Body of pancreas (tissue), 4 donors: ENCODE results near the gene EZH2.

Experiments
- POLR2A ChIP-seq, 3 donors: fragments of 450-650 bp; IDR thresholded peaks; one replicate each; pipeline ENCODE4 v1.6.1; 2016; ENCODE audit warnings: antibody characterized with exemption in 3 of 3, mild to moderate bottlenecking in 2 of 3
- TF ChIP-seq, protein P1 (sequence below), 7 experiments: fragments of 450-650 bp in 4 of 7; fragments of 200-600 bp in 3 of 7; sonication (generic) in 3 of 7; IDR thresholded peaks; one replicate each; pipeline ENCODE4 v1.5.1; 2016 to 2019; ENCODE audit warnings: antibody characterized with exemption in 7 of 7

DNA sequence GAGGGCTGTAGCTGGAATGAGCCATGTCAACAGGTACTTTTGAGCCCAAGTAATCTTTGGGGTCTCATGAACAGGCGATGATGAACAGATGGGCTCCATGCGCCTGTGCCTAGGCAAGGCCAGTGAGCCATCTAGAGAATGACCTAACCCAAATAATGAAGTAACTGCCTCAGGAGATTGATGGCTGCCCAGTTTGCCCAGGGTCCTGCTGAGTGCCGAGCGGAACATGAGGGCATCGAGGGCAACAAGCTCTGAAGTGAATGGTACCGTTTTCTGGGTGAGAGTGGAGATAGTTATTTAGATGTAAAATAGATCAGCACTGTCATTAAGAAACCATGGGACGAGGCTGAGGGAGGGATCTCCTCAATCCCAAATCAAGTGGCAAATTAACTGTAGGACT is 77.9 kb downstream of the EZH2 start:
- TF ChIP-seq, protein P1, sequence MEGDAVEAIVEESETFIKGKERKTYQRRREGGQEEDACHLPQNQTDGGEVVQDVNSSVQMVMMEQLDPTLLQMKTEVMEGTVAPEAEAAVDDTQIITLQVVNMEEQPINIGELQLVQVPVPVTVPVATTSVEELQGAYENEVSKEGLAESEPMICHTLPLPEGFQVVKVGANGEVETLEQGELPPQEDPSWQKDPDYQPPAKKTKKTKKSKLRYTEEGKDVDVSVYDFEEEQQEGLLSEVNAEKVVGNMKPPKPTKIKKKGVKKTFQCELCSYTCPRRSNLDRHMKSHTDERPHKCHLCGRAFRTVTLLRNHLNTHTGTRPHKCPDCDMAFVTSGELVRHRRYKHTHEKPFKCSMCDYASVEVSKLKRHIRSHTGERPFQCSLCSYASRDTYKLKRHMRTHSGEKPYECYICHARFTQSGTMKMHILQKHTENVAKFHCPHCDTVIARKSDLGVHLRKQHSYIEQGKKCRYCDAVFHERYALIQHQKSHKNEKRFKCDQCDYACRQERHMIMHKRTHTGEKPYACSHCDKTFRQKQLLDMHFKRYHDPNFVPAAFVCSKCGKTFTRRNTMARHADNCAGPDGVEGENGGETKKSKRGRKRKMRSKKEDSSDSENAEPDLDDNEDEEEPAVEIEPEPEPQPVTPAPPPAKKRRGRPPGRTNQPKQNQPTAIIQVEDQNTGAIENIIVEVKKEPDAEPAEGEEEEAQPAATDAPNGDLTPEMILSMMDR (IDR thresholded peaks at IDR 0.05) = no peak
- TF ChIP-seq POLR2A (IDR thresholded peaks at IDR 0.05) = no peak
